ENCODE data around the gene ADAM15.

Gene ADAM15

GRCh38 chr1:155052439-155053395 is 1.6 kb downstream of the ADAM15 start:
- DNase-seq: no peak

GRCh38 chr1:155053531-155054105 is 2.5 kb downstream of the ADAM15 start:
- DNase-seq: no peak

GRCh38 chr1:155057104-155057503 is 6.0 kb downstream of the ADAM15 start:
- DNase-seq: no peak

- DNase-seq: no peak
Observed at GRCh38 chr1:155057788-155058211, 6.7 kb downstream of the ADAM15 start.

GRCh38 chr1:155060736-155061135 is 9.6 kb downstream of the ADAM15 start:
- DNase-seq: no peak

DNA sequence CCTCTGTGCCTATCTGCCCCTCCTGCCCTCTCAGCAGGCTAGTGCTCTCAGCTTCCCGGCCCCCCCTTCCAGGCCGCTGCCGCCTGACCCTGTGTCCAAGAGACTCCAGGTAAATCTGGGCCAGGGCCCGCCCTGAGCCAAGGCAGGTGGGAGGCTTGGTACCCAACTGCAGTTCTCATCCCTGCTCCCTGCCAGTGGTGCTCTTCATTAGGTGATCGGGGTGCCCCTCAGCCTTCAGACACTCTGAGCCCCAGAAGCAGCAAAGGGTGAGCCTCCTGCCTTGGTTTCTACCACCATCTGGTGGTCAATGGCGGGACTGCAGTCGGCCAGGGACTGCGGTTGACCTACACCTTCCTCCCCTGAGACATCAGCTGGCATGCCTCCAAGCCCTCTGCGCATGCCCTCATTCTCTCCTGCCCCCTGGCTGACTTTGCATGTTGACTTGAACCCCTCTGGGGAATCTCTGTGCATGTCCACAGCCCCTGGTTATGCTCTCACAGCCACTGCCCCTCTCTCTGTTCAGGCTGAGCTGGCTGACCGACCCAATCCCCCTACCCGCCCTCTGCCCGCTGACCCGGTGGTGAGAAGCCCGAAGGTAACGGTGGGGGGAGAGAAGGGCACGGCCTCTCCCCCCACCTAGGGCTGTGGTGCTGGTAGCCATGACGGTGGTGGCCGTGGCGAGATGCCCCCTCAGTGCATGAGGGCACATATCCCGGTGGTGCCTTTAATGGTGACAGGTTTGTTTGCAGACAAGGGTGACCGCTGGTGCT is 10.4 kb downstream of the ADAM15 start:
- peak; percentile 99 for DNase-seq

GRCh38 chr1:155062151-155062686 is 11.1 kb downstream of the ADAM15 start:
- no peak for DNase-seq

GRCh38 chr1:155062702-155063411 is 11.7 kb downstream of the ADAM15 start:
- peak; percentile 62 for DNase-seq

GRCh38 chr1:155063550-155064110 is 12.5 kb downstream of the ADAM15 start, which contains the start of gene EFNA4:
Gene EFNA4, plus strand, starts transcription at chr1:155063740. Its CDS starts 84 bp downstream, at chr1:155063824.
- peak; percentile 79 for DNase-seq

DNA sequence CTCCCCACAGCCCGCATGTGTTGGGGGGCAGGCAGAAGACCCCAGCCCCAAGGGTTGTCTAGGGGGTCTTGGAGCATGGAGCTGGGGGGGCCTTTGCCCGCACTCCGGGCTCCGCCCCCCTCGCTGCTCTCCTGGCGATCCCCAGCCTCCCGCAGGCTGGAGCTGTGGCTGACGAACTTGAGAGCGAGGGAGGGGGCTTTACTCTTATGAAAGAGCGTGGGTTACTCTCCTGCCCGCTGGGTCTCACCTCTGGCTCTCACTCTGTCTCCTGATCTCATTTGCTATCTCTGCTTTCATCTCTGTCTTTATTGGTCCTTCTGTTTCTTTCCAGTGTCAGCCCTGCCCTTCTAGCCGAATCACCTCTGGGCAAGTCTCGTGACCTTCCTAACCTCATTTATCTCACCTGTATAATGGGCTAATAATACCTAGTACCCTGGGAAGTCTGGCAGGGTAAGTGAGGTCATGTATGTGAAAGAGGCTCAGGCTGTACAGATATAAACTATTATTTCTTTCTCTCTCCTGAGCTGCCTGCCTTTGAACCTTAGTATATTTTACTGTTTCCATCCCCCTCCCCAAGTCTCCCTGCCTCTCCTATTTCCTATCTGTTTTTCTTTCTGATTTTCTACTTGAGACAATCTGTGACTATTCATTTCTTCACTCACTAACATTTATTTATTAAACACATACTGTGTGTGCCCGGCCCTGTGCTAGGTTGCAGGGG is 13.2 kb downstream of the ADAM15 start:
- DNase-seq: no peak

- DNase-seq: no peak
Observed at GRCh38 chr1:155064832-155065429, 13.8 kb downstream of the ADAM15 start.

- DNase-seq: no peak
Observed at GRCh38 chr1:155066777-155067176, 15.7 kb downstream of the ADAM15 start.

GRCh38 chr1:155068599-155068998 is 17.5 kb downstream of the ADAM15 start:
- no peak for DNase-seq

DNA sequence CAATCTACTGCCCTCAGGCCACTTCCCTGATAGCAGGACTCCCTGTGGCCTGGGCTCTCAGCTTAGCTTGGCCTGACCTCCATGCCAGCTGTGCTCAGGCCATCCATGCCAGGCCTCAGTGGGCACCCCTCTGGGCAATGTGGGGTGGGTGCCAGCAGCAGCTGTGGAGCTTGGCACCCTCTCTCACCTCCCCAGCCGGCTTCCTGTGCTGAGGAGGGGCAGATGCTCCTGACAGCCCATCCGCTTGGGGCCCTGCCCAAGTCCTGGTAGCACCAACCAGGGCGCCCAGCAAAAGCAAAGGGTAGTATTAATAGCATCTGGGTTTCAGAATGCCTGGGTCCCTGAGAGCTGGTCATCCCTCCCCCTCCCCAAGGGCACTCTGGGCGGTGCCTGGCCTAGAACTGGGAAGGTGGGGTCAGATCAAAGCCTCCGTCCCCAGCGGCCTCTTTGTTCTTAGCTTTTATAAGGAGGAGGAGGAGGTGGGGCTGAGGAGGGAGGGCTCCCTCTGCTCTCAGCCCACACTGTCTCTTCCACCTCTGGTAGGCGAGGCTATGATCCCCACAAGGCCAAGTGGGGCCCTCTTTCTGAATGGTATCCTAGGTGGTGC is 18.5 kb downstream of the ADAM15 start:
- DNase-seq: no peak

- no peak for DNase-seq
Observed at GRCh38 chr1:155070158-155070621, 19.1 kb downstream of the ADAM15 start.

DNA sequence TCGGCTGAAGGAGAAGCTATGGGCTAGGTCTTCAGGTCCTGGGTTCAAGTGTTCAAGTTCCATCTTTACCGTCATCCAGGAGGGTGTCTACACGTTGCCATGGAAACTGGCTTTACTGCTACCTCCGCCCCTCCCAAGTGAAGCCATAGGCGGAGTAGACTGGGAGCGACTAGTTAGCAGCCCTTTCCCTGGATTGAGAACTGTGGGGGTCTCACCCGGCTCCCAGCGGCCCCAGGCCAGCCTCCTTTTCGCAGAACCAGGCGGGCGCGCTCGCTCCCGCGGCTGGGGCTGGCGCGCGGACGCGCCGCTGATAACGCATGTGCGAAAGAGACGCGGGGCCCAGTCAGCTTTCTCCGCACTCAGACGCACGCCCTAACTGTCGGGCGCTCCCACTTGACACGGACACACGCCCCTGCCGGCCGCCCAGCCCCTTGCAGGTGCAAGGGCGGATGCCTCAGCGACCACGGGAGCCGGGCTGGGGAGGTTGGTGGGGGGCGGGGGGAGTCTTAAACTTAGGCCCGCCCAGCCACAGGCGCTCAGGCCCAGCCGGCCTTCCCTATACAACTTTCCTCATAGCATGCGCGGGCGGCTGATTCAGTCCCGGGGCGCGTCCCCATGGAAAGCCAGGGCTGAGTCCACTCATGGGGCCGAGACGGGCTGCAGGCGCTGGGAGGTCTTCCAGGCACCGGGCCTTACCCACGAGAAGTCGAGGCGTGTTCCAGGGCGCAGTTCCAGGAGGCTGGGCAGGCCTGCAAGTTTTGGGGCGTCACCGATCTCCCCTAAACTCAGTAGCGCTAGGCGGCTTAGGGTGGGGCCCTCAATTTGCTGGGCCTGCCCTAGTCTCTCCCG is 19.8 kb downstream of the ADAM15 start:
- peak; percentile 66 for DNase-seq

DNA sequence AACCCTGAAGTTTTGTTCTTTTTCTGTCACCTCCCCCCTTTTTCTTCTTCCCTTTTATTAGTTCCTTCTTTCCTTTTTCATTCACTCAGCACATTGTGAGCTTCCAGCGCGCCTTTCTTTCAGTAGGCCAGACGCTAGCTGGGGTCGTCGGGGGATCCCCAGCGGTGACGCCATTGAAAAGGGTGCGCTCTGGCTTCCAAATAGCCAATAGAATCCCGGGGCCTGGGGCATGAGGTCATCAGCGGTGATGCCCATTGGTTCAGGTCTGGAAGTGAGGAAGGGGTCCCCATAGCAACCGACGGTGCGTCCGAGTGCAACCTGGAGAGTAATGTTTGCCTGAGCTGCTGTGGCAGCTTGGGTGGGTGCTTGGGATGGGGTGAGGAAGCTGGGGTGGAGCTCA is 20.6 kb downstream of the ADAM15 start:
- DNase-seq: no peak

DNA sequence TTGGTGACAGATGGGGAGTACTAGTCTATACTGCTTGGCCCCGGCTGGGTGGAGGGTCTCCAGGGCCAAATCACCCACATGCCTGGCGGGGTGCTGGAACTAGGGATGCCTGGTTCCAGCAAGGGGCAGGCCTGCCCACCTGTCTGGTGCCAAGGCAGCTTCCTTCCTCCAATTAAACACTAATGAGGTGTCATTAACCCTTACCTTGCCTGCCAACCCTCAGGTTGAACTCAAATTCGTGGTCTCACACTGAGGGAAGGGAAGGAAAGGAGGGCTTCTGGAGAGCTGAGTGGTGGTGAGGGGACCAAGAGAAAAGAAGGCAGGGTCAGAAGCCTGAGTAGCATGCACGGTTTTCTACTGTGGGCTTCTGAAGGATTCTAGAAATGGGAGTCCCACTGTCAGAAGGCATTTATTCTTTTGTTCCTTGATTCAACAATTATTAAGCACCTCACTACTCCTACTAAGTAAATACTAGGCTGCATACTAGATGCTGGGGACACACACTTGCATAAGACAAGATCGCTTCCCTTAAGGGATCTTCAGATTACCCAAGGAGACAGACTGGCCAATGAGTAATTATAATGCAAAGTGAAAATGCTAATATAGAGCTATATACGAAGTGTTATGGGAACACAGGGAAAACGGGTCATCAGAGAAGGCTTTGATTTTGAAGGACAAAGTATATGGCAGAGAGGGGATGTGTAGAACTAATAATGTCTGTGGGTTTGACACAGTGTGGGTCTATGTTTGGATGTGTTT is 21.6 kb downstream of the ADAM15 start:
- no peak for DNase-seq
